Mesendoderm (in vitro differentiated cells): ENCODE measurements around the gene KRT81.

ENCODE experiments used
- DNase-seq: peaks from one replicate; pipeline ENCODE4 v3.0.0; 2013
- H2AK5ac ChIP-seq: 2 replicates; pipeline ENCODE4 v1.6.1; 2013; ENCODE audit warnings: low read length, inconsistent platforms
- H2BK120ac ChIP-seq: 2 replicates; pipeline ENCODE4 v1.6.1; 2013; ENCODE audit warnings: low read depth, mild to moderate bottlenecking, low read length, moderate library complexity, mixed read lengths
- H2BK15ac ChIP-seq: replicated peaks from 2 replicates; pipeline ENCODE4 v1.6.1; 2013; ENCODE audit warnings: low read depth, mild to moderate bottlenecking, moderate library complexity
- H2BK5ac ChIP-seq: 2 replicates; pipeline ENCODE4 v1.6.1; 2013; ENCODE audit warnings: low read length, inconsistent platforms
- H3K18ac ChIP-seq: 2 replicates; pipeline ENCODE4 v1.6.1; 2013; ENCODE audit warnings: mild to moderate bottlenecking, low read length, mixed read lengths
- H3K23ac ChIP-seq: one replicate; pipeline ENCODE4 v1.6.1; 2013; ENCODE audit warnings: low read length
- H3K27ac ChIP-seq: 2 replicates; pipeline ENCODE4 v1.5.1; 2013; ENCODE audit warnings: low read depth, mild to moderate bottlenecking, inconsistent platforms, low read length, moderate library complexity
- H3K27me3 ChIP-seq: 2 replicates; pipeline ENCODE4 v1.6.1; 2013; ENCODE audit warnings: low read length, control low read depth, mild to moderate bottlenecking, inconsistent platforms; ENCODE audit not compliant: insufficient read depth, poor library complexity
- H3K36me3 ChIP-seq: 2 replicates; pipeline ENCODE4 v1.6.1; 2013; ENCODE audit warnings: low read length, inconsistent platforms; ENCODE audit not compliant: control insufficient read depth, insufficient read depth
- H3K4ac ChIP-seq: one replicate; pipeline ENCODE4 v1.6.1; 2013; ENCODE audit warnings: low read depth, mild to moderate bottlenecking, low read length, moderate library complexity
- H3K4me1 ChIP-seq: 2 replicates; pipeline ENCODE4 v1.6.1; 2013; ENCODE audit warnings: low read depth, low read length, inconsistent platforms; ENCODE audit not compliant: control insufficient read depth
- H3K4me2 ChIP-seq: 2 replicates; pipeline ENCODE4 v1.6.1; 2013; ENCODE audit warnings: low read length
- H3K4me3 ChIP-seq: 2 replicates; pipeline ENCODE4 v1.5.1; 2013; ENCODE audit warnings: mild to moderate bottlenecking, low read length
- H3K56ac ChIP-seq: one replicate; pipeline ENCODE4 v1.6.1; 2013; ENCODE audit warnings: low read length
- H3K79me1 ChIP-seq: 2 replicates; pipeline ENCODE4 v1.6.1; 2013; ENCODE audit warnings: low read length, inconsistent platforms
- H3K79me2 ChIP-seq: 2 replicates; pipeline ENCODE4 v1.6.1; 2013; ENCODE audit warnings: mild to moderate bottlenecking, low read length; ENCODE audit not compliant: control insufficient read depth, insufficient read depth
- H3K9ac ChIP-seq: 2 replicates; pipeline ENCODE4 v1.6.1; 2013; ENCODE audit warnings: low read length, inconsistent platforms
- H4K5ac ChIP-seq: one replicate; pipeline ENCODE4 v1.6.1; 2013; ENCODE audit warnings: low read length
- H4K8ac ChIP-seq: one replicate; pipeline ENCODE4 v1.6.1; 2013; ENCODE audit warnings: low read depth, mild to moderate bottlenecking, control low read depth, low read length, moderate library complexity
- WGBS: extraction: QIAGEN DNeasy Blood & Tissue Kit; methylation state at CpG from one replicate; pipeline ENCODE4 v1.1.7; 2013; ENCODE audit warnings: low lambda C conversion rate, missing lambda C conversion rate; ENCODE audit not compliant: insufficient coverage; ENCODE audit errors: extremely low coverage; 5-methylcytosine and 5-hydroxymethylcytosine counted together

Gene KRT81

GRCh38 chr12:52285172-52285745 lies 6.1 kb downstream of the KRT81 start:
- H4K5ac ChIP-seq = no peak overlapping the region
- no CpG with 5 or more reads among the region's 2 CpGs for WGBS

DNA sequence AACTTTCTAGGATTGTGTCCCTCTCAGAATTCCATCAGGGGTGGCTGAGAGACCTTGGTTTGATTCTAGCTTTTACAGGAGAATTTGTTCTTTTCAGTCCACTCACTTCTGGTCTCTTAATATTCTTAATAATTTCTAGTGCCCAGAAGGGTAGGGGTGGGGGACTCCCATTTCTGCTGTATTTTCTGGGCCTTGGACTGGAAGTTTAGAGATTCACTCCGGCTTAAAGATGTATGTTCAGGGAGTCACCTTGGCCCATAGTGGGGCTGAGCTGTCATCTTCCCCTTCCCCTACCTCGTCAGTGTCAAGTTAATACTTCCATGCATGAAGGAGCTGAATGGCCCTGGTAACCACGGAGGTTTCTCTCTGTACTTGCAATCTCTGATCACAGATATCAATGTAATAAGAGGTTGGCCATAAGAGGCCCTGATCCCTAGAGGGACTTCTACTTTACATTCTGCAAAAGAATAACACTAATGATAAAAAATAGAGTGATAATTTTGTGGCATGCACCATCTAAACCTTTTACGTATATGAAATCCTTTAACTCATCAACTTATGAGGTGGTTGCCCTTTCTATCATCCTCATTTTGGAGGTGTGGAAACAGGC lies 6.7 kb downstream of the KRT81 start:
- Histone ChIP-seq H3K9ac (no peak overlapping the region), H3K4ac (no peak overlapping the region), H3K36me3 (no peaks in the 10 kb centered on the region), H3K27me3 (no peaks in the 10 kb centered on the region), H3K23ac (no peak overlapping the region), H3K4me1 (no peaks in the 10 kb centered on the region), H4K8ac (no peak overlapping the region), H3K4me2 (no peak overlapping the region), H2AK5ac (no peak overlapping the region), H3K79me2 (no peaks in the 10 kb centered on the region), H3K18ac (no peak overlapping the region), H3K56ac (no peak overlapping the region), H3K4me3 (no peak overlapping the region), H2BK15ac (no peak overlapping the region), H4K5ac (no peak overlapping the region), H3K27ac (no peak overlapping the region), H2BK5ac (no peak overlapping the region), H3K79me1 (no peaks in the 10 kb centered on the region), H2BK120ac (no peak overlapping the region)
- no CpG with 5 or more reads among the region's 4 CpGs for WGBS
- no peak for DNase-seq

More at GRCh38 chr12:52285172-52285745, 6.1 kb downstream of the KRT81 start:
- Histone ChIP-seq H3K56ac (no peak overlapping the region), H3K36me3 (no peaks in the 10 kb centered on the region), H3K23ac (no peak overlapping the region), H3K79me1 (no peaks in the 10 kb centered on the region), H3K18ac (no peak overlapping the region), H3K27me3 (no peaks in the 10 kb centered on the region), H3K4ac (no peak overlapping the region), H4K8ac (no peak overlapping the region), H3K4me3 (no peak overlapping the region), H3K9ac (no peak overlapping the region), H2BK5ac (no peak overlapping the region), H3K4me2 (no peak overlapping the region), H3K4me1 (no peaks in the 10 kb centered on the region), H2AK5ac (no peak overlapping the region), H2BK15ac (no peak overlapping the region), H3K27ac (no peak overlapping the region), H3K79me2 (no peaks in the 10 kb centered on the region), H2BK120ac (no peak overlapping the region)
- DNase-seq = no peak

GRCh38 chr12:52280796-52281560 lies 10.4 kb downstream of the KRT81 start:
- no peak overlapping the region for H3K18ac ChIP-seq
- H4K5ac ChIP-seq = no peak overlapping the region
- H3K9ac ChIP-seq = no peak overlapping the region
- H3K23ac ChIP-seq = no peak overlapping the region
- no peak overlapping the region for H2BK15ac ChIP-seq
- H3K79me2 ChIP-seq = no peaks in the 10 kb centered on the region
- no peak overlapping the region for H3K4me2 ChIP-seq
- H3K27ac ChIP-seq = no peak overlapping the region
- H2BK120ac ChIP-seq = no peak overlapping the region
- no peak overlapping the region for H4K8ac ChIP-seq
- DNase-seq = no peak
- no peaks in the 10 kb centered on the region for H3K79me1 ChIP-seq
- H3K56ac ChIP-seq = no peak overlapping the region
- no peak overlapping the region for H3K4ac ChIP-seq
- H3K4me1 ChIP-seq = no peaks in the 10 kb centered on the region
- no peaks in the 10 kb centered on the region for H3K27me3 ChIP-seq
- H2AK5ac ChIP-seq = no peak overlapping the region
- WGBS = no CpG with 5 or more reads among the region's 4 CpGs
- H3K36me3 ChIP-seq = no peaks in the 10 kb centered on the region
- H3K4me3 ChIP-seq = no peak overlapping the region
- H2BK5ac ChIP-seq = no peak overlapping the region

DNA sequence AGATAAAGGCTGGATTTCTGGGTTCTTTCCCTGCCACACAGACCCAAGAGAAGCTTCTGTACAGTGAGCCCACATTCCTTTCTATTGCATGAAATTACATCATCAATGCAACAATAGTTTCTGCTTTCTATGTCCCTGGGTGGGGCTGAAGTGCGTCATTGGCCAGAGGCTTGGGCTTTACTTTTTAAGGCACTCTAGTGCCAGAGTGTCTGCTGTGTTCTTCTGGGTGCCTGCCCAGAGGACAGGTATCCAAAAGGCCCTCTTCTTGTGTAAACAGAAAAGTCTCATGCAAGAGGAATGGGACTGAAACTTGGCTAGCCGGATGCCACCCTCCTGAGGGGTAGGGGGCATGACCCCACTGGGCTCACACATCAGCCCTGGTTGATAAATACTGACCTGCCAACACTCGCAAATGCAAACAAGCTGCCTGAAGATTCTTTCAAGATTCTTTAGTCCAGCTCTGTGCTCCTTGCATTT lies 11.0 kb downstream of the KRT81 start:
- Histone ChIP-seq H3K4me1 (no peaks in the 10 kb centered on the region), H3K79me2 (no peaks in the 10 kb centered on the region), H2BK15ac (no peak overlapping the region), H2BK5ac (no peak overlapping the region), H2AK5ac (no peak overlapping the region), H3K4ac (no peak overlapping the region), H3K27me3 (no peaks in the 10 kb centered on the region), H4K5ac (no peak overlapping the region), H3K79me1 (no peaks in the 10 kb centered on the region), H3K56ac (no peak overlapping the region), H3K4me2 (no peak overlapping the region), H3K36me3 (no peaks in the 10 kb centered on the region), H3K18ac (no peak overlapping the region), H4K8ac (no peak overlapping the region), H2BK120ac (no peak overlapping the region), H3K4me3 (no peak overlapping the region), H3K27ac (no peak overlapping the region), H3K9ac (no peak overlapping the region), H3K23ac (no peak overlapping the region)
- no CpG with 5 or more reads among the region's 3 CpGs for WGBS
- DNase-seq = no peak

DNA sequence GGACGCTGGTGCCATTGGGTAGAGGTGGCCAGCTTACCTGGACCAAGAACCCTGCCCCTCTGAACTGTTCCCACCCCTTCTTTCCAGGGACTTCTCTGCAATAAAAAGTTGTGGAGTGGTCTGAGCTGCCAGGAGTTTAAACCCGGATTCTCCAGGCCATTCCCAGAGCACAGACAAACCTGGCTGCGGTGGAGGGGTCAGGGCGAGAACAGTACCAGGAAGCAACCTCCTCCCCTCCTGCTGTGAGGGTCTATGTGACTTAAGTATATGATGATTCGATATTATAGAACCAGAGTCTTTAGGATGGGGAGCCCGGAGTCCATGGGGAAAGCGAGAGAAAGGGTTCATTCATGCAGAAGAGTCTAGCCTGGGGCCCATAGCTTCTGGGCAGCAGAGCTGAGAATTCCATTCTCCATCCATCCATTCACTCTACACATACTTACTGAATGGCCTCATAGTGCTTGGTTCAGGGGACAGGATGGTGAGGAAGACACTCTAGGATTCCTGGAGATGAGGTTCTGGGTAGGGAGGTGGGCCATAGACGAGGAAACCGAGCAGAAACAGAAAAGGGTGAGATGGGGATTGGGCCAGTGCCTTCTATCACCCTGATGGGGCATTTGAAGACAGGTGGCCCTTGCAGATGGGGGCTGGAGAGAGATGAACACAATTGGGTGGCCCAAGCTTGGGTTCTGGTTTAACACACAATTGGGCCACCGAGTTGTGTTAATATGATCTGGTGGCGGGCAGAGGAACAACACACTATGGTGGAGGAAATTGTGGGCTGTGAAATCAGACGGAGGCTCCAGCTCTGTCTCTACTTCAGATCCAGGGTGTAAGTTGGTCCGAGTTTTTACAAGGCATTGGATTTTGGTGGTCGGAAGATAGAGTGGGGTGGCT lies 11.7 kb downstream of the KRT81 start:
- Histone ChIP-seq H3K56ac (no peak overlapping the region), H3K4ac (no peak overlapping the region), H4K5ac (no peak overlapping the region), H3K27me3 (no peaks in the 10 kb centered on the region), H3K9ac (no peak overlapping the region), H3K79me2 (no peaks in the 10 kb centered on the region), H4K8ac (no peak overlapping the region), H3K18ac (no peak overlapping the region), H3K4me2 (no peak overlapping the region), H3K27ac (no peak overlapping the region), H3K4me3 (no peak overlapping the region), H2AK5ac (no peak overlapping the region), H2BK15ac (no peak overlapping the region), H2BK120ac (no peak overlapping the region), H3K79me1 (no peaks in the 10 kb centered on the region), H2BK5ac (no peak overlapping the region), H3K23ac (no peak overlapping the region), H3K36me3 (no peaks in the 10 kb centered on the region), H3K4me1 (no peaks in the 10 kb centered on the region)
- no peak for DNase-seq
- no CpG with 5 or more reads among the region's 14 CpGs for whole genome bisulfite sequencing
